GM23248 (cell line): ENCODE results near the gene PRKCE. TPM values are rescaled to one million over a fixed set of nuclear protein-coding genes. Genes with fewer than 3 reads are reported as not detected.
"Not testable (repeated sequence)": the region's sequence is repeated elsewhere in the genome, so short reads cannot be mapped to it uniquely, and the experiment has no call there.

ENCODE experiments used
- DNase-seq: peaks from one replicate; pipeline ENCODE4 v3.0.0-alpha.2; 2015
- H2AFZ ChIP-seq: fragments of 200-600 bp; sonication (generic); 2 replicates; pipeline ENCODE4 v1.6.1; 2016; ENCODE audit warnings: antibody characterized with exemption
- H3F3A ChIP-seq: fragments of 200-600 bp; sonication (generic); 2 replicates; pipeline ENCODE4 v1.6.1; 2016; ENCODE audit warnings: mild to moderate bottlenecking, antibody characterized with exemption, mixed run types; ENCODE audit not compliant: insufficient read depth
- H3K27ac ChIP-seq: fragments of 200-600 bp; sonication (generic); 2 replicates; pipeline ENCODE4 v1.5.1; 2016; ENCODE audit warnings: mild to moderate bottlenecking
- H3K27me3 ChIP-seq: fragments of 200-600 bp; sonication (generic); replicated peaks from 2 replicates; pipeline ENCODE4 v1.6.1; 2016; ENCODE audit warnings: mild to moderate bottlenecking; ENCODE audit not compliant: insufficient read depth
- H3K36me3 ChIP-seq: fragments of 200-600 bp; sonication (generic); 2 replicates; pipeline ENCODE4 v1.6.1; 2016; ENCODE audit warnings: low read depth, mild to moderate bottlenecking
- H3K4me1 ChIP-seq: fragments of 200-600 bp; sonication (generic); 2 replicates; pipeline ENCODE4 v1.6.1; 2016; ENCODE audit warnings: mild to moderate bottlenecking; ENCODE audit not compliant: insufficient read depth
- H3K4me2 ChIP-seq: fragments of 200-600 bp; sonication (generic); one replicate; pipeline ENCODE4 v1.6.1; 2016; ENCODE audit warnings: mild to moderate bottlenecking; ENCODE audit not compliant: unreplicated experiment
- H3K4me3 ChIP-seq: fragments of 200-600 bp; sonication (generic); 2 replicates; pipeline ENCODE4 v1.5.1; 2016; ENCODE audit warnings: mild to moderate bottlenecking
- H3K79me2 ChIP-seq: fragments of 200-600 bp; sonication (generic); 2 replicates; pipeline ENCODE4 v1.6.1; 2016; ENCODE audit warnings: mild to moderate bottlenecking; ENCODE audit not compliant: insufficient read depth
- H3K9ac ChIP-seq: fragments of 200-600 bp; sonication (generic); 2 replicates; pipeline ENCODE4 v1.6.1; 2016; ENCODE audit warnings: mild to moderate bottlenecking
- H3K9me2 ChIP-seq: fragments of 200-600 bp; sonication (generic); 2 replicates; pipeline ENCODE4 v1.6.1; 2016; ENCODE audit warnings: mixed run types, mild to moderate bottlenecking, moderate library complexity; ENCODE audit not compliant: insufficient read depth
- H3K9me3 ChIP-seq: fragments of 200-600 bp; sonication (generic); one replicate; pipeline ENCODE4 v1.6.1; 2017; ENCODE audit warnings: low read depth
- H4K20me1 ChIP-seq: fragments of 200-600 bp; sonication (generic); 2 replicates; pipeline ENCODE4 v1.6.0; 2016; ENCODE audit not compliant: insufficient read depth
- EZH2 ChIP-seq: fragments of 200-600 bp; sonication (generic); IDR thresholded peaks from 2 replicates; pipeline ENCODE4 v1.6.1; 2018; ENCODE audit warnings: antibody characterized with exemption, mild to moderate bottlenecking; ENCODE audit not compliant: insufficient read depth, poor library complexity, severe bottlenecking
- EZH2phosphoT487 ChIP-seq: fragments of 200-600 bp; sonication (generic); IDR thresholded peaks from 2 replicates; pipeline ENCODE4 v1.6.1; 2018; ENCODE audit warnings: antibody characterized with exemption, moderate library complexity, mild to moderate bottlenecking, low read depth; ENCODE audit not compliant: insufficient read depth
- WGBS, 2 experiments: methylation state at CpG; one replicate each; pipeline ENCODE4 v1.1.6; 2015 to 2017; ENCODE audit warnings: low lambda C conversion rate in 2 of 2, low coverage in 1 of 2; ENCODE audit errors: missing lambda C conversion rate in 2 of 2; 5-methylcytosine and 5-hydroxymethylcytosine counted together
- in situ Hi-C: fragments of 300-500 bp; cut with MboI; formaldehyde crosslinking; loops from 2 replicates; pipeline ENCODE4 v1.15.0; 2020
- polyA plus RNA-seq: library from polyadenylated mRNA; unstranded; fragments of >200 nt; fragmentation: Nextera tagmentation; extraction: Ambion mirVana; gene quantifications from 2 replicates; pipeline ENCODE4 v1.2.1, GENCODE V29; 2016
- total RNA-seq: library from RNA; depleted of rRNA; stranded (reverse); fragments of >200 nt; shearing (Covaris generic); gene quantifications from 2 replicates; pipeline ENCODE4 v1.2.3, GENCODE V29; 2014

The PRKCE gene
- total and polyA plus RNA-seq, 2 experiments from 2014 or later = 5.9 to 7.0 TPM

DNA sequence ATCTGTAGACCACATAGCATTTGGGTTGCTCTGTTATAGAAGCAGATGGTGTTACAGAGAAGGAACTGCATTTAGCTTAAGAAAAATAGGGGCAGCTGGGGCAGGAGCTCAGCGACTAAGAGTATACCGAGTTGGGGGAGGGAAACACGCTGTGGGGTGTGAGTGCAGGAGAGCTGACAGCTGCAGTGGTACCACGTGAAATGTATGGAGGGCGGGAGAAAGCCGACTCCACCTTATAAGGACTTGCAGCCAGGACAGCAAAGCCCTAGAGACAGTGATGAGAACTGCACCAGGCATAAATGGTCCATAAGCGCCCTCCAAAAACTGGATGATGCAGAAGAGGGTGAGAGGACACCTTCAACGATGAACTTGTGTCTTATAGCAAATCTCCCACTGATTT is 237.6 kb downstream of the PRKCE start:
- no peaks in the 10 kb centered on the region for H3K9me3 ChIP-seq
- H3K36me3 ChIP-seq = no peaks in the 10 kb centered on the region
- H3K4me2 ChIP-seq = no peak overlapping the region
- no peak overlapping the region for H3K9ac ChIP-seq
- H3K9me2 ChIP-seq = no peaks in the 10 kb centered on the region
- peaks cover 24% of the 10 kb centered on the region for H3K4me1 ChIP-seq
- H2AFZ ChIP-seq = no peak overlapping the region
- peaks cover 24% of the 10 kb centered on the region for H3K79me2 ChIP-seq
- 0 out of 2 replicates have a peak, but pooled peaks cover 3% of the 10 kb centered on the region for H3F3A ChIP-seq
- no peak overlapping the region for H3K27ac ChIP-seq
- no peak overlapping the region for H3K4me3 ChIP-seq
- in situ Hi-C loops = no loop called here
- 48 to 53% methylated on average over 8 of the region's 8 CpGs for WGBS, 2 experiments
- DNase-seq = no peak
- no peak for TF ChIP-seq EZH2
- TF ChIP-seq EZH2phosphoT487 = no peak
- no peaks in the 10 kb centered on the region for H3K27me3 ChIP-seq
- H4K20me1 ChIP-seq = no peaks in the 10 kb centered on the region

- no peak overlapping the region for H3K27ac ChIP-seq
- in situ Hi-C loops = no loop called here
- DNase-seq = no peak
Measured at GRCh38 chr2:45889620-45890370, 238.3 kb downstream of the PRKCE start.

DNA sequence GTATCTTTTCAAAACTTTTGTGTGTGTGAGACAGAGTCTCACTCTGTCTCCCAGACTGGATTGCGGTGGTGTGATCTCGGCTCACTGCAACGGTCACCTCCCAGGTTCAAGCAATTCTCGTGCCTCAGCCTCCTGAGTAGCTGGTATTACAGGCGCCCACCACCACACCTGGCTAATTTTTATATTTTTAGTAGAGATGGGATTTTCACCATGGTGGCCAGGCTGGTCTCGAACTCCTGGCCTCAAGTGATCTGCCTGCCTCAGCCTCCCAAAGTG is 238.8 kb downstream of the PRKCE start:
- H3K9me3 ChIP-seq, H3K27me3 ChIP-seq, H3K27ac ChIP-seq, H3K36me3 ChIP-seq, H3K4me3 ChIP-seq, in situ Hi-C loops, H3K9ac ChIP-seq, H3K4me2 ChIP-seq, H2AFZ ChIP-seq, H4K20me1 ChIP-seq, H3F3A ChIP-seq, H3K9me2 ChIP-seq, DNase-seq: not testable (repeated sequence)
- H3K4me1 ChIP-seq = peaks cover 16% of the 10 kb centered on the region
- peaks cover 34% of the 10 kb centered on the region for H3K79me2 ChIP-seq
- WGBS, 2 experiments = 91 to 93% methylated on average over 6 of the region's 6 CpGs

More at GRCh38 chr2:45889620-45890370, 238.3 kb downstream of the PRKCE start:
- Histone ChIP-seq H3K9ac (no peak overlapping the region), H3K4me3 (no peak overlapping the region), H2AFZ (no peak overlapping the region), H3K9me2 (no peaks in the 10 kb centered on the region), H3K79me2 (peaks cover 29% of the 10 kb centered on the region), H3K36me3 (no peaks in the 10 kb centered on the region), H3F3A (0 out of 2 replicates have a peak, but pooled peaks cover 3% of the 10 kb centered on the region), H4K20me1 (no peaks in the 10 kb centered on the region), H3K4me1 (peaks cover 17% of the 10 kb centered on the region), H3K9me3 (no peaks in the 10 kb centered on the region), H3K27me3 (no peaks in the 10 kb centered on the region), H3K4me2 (no peak overlapping the region)
- TF ChIP-seq EZH2 (no peak), EZH2phosphoT487 (no peak)
- 56 to 67% methylated on average over 7 of the region's 7 CpGs for WGBS, 2 experiments

DNA sequence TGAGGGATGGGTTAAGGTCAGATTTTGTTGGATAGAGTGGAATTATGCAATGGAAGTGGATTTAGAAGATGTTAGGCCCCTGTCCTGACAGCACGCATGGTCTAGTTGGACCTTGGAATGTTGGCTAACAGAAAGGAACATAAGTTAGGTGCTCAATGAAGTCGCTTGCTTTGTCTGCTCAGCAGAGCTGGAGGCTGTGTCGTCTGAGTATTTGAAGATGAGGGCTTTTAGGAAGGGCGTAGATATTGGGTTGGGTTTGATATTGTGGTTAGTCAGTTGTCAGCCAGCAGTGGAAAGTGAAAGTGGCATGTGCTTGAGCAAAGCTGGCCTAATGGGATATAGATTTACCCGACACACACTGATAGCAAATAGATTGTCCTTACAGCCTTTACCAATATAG is 239.3 kb downstream of the PRKCE start:
- H2AFZ ChIP-seq = no peak overlapping the region
- no peak overlapping the region for H3K27ac ChIP-seq
- H3K4me1 ChIP-seq = peaks cover 20% of the 10 kb centered on the region
- no peaks in the 10 kb centered on the region for H3K9me3 ChIP-seq
- 77% methylated on average over 5 of the region's 5 CpGs for WGBS, 2 experiments
- peaks cover 36% of the 10 kb centered on the region for H3K79me2 ChIP-seq
- H3K9ac ChIP-seq = no peak overlapping the region
- H4K20me1 ChIP-seq = no peaks in the 10 kb centered on the region
- H3K9me2 ChIP-seq = no peaks in the 10 kb centered on the region
- no peak overlapping the region for H3K4me2 ChIP-seq
- no peaks in the 10 kb centered on the region for H3K27me3 ChIP-seq
- no peak for TF ChIP-seq EZH2phosphoT487
- TF ChIP-seq EZH2 = no peak
- 0 out of 2 replicates have a peak, but pooled peaks cover 6% of the 10 kb centered on the region for H3F3A ChIP-seq
- in situ Hi-C loops = no loop called here
- DNase-seq = no peak
- no peaks in the 10 kb centered on the region for H3K36me3 ChIP-seq
- H3K4me3 ChIP-seq = no peak overlapping the region
